ENCODE data around the gene PYHIN1. TPM values are rescaled to one million over a fixed set of nuclear protein-coding genes. Genes with fewer than 3 reads are reported as not detected.

Gene PYHIN1
- total and polyA plus RNA-seq, 2 experiments from 2014 or later = not detected

DNA sequence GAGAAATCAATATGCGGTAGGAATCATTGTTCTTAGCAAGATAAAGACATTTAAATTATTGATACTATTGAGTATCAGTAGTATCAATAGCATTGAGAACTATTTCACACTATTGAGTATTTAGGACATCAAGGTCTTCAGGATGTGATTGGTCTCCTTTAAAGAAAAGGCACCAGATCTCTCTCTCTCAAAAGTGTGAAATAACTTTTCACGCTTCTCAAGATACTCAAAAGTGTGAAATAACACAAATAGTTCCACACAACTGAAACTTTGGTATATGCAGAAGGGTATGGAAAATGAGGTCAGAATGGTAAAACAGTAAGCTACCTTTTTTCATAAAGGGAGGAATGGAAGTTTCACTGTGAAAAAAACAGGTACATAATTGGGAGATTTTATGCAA, 6.7 kb upstream of the PYHIN1 start (continued):
- TF ChIP-seq, protein P1, sequence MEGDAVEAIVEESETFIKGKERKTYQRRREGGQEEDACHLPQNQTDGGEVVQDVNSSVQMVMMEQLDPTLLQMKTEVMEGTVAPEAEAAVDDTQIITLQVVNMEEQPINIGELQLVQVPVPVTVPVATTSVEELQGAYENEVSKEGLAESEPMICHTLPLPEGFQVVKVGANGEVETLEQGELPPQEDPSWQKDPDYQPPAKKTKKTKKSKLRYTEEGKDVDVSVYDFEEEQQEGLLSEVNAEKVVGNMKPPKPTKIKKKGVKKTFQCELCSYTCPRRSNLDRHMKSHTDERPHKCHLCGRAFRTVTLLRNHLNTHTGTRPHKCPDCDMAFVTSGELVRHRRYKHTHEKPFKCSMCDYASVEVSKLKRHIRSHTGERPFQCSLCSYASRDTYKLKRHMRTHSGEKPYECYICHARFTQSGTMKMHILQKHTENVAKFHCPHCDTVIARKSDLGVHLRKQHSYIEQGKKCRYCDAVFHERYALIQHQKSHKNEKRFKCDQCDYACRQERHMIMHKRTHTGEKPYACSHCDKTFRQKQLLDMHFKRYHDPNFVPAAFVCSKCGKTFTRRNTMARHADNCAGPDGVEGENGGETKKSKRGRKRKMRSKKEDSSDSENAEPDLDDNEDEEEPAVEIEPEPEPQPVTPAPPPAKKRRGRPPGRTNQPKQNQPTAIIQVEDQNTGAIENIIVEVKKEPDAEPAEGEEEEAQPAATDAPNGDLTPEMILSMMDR (conservative IDR thresholded peaks at IDR 0.05; ENCODE audit: low read depth in 2 of 2) = no peak

DNA sequence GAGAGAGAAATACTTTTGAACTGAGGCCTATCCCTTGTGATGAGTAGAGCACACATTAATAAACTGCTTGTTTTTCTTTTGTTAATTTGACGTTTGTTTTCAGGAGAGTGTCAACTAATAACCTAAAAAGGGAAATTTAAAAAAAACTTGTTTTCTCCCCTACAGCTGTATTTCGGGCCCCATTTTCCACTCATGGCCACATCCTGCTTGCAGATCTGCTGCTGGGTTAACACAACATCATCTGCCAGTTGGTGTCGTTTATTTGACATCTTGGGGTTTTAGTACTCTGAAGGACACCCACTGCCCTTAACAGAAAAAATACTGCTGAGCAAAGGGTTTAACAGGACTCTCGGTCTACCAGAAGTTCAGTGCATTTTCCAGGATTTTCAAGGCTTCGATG, 848 bp upstream of the PYHIN1 start:
- Histone ChIP-seq H3K9me2 (ENCODE audit: insufficient read depth) (no peaks in the 10 kb centered on the region), H3K27ac (ENCODE audit: low read depth) (no peak overlapping the region), H3K4me3 (no peak overlapping the region), H3K4me2 (no peak overlapping the region), H3F3A (replicated peaks; ENCODE audit: low read depth) (no peaks in the 10 kb centered on the region), H3K4me1 (ENCODE audit: insufficient read depth) (no peaks in the 10 kb centered on the region), H4K20me1 (replicated peaks; ENCODE audit: insufficient read depth) (no peaks in the 10 kb centered on the region), H2AFZ (no peak overlapping the region), H3K36me3 (ENCODE audit: insufficient read depth) (0 out of 2 replicates have a peak, but pooled peaks cover 4% of the 10 kb centered on the region), H3K79me2 (replicated peaks; ENCODE audit: insufficient read depth) (no peaks in the 10 kb centered on the region), H3K27me3 (ENCODE audit: insufficient read depth) (no peaks in the 10 kb centered on the region)
- Mint-ChIP-seq H3K36me3 (ENCODE audit: low read depth) (peaks cover 5% of the 10 kb centered on the region; the same call in 1 of the 3 replicates), H3K9me3 (peaks cover 16% of the 10 kb centered on the region), H3K4me3 (no peak overlapping the region), H3K27ac (no peak overlapping the region), H3K4me1 (no peaks in the 10 kb centered on the region), H3K27me3 (ENCODE audit: insufficient read depth, low read depth, poor library complexity) (no peaks in the 10 kb centered on the region)
- DNase-seq (ENCODE audit: low spot score) (no peak), ATAC-seq (no peak)
- TF ChIP-seq CREB1 (CRISPR knock-in tag; IDR thresholded peaks at IDR 0.05; ENCODE audit: low read depth) (no peak), JUNB (IDR thresholded peaks at IDR 0.05; ENCODE audit: unreplicated experiment) (no peak), EZH2 (IDR thresholded peaks at IDR 0.05; ENCODE audit: low read depth, unreplicated experiment) (no peak), STAT1 (IDR thresholded peaks at IDR 0.05; ENCODE audit: unreplicated experiment) (no peak)
- TF ChIP-seq, protein P2, sequence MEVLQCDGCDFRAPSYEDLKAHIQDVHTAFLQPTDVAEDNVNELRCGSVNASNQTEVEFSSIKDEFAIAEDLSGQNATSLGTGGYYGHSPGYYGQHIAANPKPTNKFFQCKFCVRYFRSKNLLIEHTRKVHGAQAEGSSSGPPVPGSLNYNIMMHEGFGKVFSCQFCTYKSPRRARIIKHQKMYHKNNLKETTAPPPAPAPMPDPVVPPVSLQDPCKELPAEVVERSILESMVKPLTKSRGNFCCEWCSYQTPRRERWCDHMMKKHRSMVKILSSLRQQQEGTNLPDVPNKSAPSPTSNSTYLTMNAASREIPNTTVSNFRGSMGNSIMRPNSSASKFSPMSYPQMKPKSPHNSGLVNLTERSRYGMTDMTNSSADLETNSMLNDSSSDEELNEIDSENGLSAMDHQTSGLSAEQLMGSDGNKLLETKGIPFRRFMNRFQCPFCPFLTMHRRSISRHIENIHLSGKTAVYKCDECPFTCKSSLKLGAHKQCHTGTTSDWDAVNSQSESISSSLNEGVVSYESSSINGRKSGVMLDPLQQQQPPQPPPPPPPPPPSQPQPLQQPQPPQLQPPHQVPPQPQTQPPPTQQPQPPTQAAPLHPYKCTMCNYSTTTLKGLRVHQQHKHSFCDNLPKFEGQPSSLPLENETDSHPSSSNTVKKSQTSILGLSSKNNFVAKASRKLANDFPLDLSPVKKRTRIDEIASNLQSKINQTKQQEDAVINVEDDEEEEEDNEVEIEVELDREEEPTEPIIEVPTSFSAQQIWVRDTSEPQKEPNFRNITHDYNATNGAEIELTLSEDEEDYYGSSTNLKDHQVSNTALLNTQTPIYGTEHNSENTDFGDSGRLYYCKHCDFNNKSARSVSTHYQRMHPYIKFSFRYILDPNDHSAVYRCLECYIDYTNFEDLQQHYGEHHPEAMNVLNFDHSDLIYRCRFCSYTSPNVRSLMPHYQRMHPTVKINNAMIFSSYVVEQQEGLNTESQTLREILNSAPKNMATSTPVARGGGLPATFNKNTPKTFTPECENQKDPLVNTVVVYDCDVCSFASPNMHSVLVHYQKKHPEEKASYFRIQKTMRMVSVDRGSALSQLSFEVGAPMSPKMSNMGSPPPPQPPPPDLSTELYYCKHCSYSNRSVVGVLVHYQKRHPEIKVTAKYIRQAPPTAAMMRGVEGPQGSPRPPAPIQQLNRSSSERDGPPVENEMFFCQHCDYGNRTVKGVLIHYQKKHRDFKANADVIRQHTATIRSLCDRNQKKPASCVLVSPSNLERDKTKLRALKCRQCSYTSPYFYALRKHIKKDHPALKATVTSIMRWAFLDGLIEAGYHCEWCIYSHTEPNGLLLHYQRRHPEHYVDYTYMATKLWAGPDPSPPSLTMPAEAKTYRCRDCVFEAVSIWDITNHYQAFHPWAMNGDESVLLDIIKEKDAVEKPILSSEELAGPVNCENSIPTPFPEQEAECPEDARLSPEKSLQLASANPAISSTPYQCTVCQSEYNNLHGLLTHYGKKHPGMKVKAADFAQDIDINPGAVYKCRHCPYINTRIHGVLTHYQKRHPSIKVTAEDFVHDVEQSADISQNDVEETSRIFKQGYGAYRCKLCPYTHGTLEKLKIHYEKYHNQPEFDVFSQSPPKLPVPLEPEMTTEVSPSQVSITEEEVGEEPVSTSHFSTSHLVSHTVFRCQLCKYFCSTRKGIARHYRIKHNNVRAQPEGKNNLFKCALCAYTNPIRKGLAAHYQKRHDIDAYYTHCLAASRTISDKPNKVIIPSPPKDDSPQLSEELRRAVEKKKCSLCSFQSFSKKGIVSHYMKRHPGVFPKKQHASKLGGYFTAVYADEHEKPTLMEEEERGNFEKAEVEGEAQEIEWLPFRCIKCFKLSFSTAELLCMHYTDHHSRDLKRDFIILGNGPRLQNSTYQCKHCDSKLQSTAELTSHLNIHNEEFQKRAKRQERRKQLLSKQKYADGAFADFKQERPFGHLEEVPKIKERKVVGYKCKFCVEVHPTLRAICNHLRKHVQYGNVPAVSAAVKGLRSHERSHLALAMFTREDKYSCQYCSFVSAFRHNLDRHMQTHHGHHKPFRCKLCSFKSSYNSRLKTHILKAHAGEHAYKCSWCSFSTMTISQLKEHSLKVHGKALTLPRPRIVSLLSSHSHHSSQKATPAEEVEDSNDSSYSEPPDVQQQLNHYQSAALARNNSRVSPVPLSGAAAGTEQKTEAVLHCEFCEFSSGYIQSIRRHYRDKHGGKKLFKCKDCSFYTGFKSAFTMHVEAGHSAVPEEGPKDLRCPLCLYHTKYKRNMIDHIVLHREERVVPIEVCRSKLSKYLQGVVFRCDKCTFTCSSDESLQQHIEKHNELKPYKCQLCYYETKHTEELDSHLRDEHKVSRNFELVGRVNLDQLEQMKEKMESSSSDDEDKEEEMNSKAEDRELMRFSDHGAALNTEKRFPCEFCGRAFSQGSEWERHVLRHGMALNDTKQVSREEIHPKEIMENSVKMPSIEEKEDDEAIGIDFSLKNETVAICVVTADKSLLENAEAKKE (CRISPR knock-in tag; IDR thresholded peaks at IDR 0.05) = no peak
- TF ChIP-seq, protein P3, sequence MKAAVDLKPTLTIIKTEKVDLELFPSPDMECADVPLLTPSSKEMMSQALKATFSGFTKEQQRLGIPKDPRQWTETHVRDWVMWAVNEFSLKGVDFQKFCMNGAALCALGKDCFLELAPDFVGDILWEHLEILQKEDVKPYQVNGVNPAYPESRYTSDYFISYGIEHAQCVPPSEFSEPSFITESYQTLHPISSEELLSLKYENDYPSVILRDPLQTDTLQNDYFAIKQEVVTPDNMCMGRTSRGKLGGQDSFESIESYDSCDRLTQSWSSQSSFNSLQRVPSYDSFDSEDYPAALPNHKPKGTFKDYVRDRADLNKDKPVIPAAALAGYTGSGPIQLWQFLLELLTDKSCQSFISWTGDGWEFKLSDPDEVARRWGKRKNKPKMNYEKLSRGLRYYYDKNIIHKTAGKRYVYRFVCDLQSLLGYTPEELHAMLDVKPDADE (IDR thresholded peaks at IDR 0.05) = no peak
- TF ChIP-seq, protein P1 (conservative IDR thresholded peaks at IDR 0.05; ENCODE audit: low read depth in 2 of 2) = no peak
